Psoas muscle (tissue), 8 donors: ENCODE results near the gene METTL1. TPM values are rescaled to one million over a fixed set of nuclear protein-coding genes. Genes with fewer than 3 reads are reported as not detected.

ENCODE experiments used
- ATAC-seq, 4 donors: fragments of 200-7000 bp; cut with Tn5 transposase; one replicate each; pipeline ENCODE4 v1.9.1; 2020; ENCODE audit warnings: moderate library complexity in 3 of 4, mild to moderate bottlenecking in 2 of 4
- DNase-seq, 2 donors: peaks; one replicate each; pipeline ENCODE4 v3.0.0-alpha.2; 2020
- H3K27ac ChIP-seq: fragments of 200-600 bp; one replicate; pipeline ENCODE4 v1.8.0; 2022
- H3K27me3 ChIP-seq, 3 donors: fragments of 200-600 bp in 1 of 3; one replicate each; pipeline versions ENCODE4 v1.6.1 to v1.8.0; 2013 to 2022; ENCODE audit warnings: low read length in 2 of 3, mild to moderate bottlenecking in 2 of 3, moderate library complexity in 1 of 3; ENCODE audit not compliant: insufficient read depth in 3 of 3
- H3K36me3 ChIP-seq, 2 donors: fragments of 200-600 bp in 1 of 2; one replicate each; pipeline versions ENCODE4 v1.6.1 to v1.8.0; 2013 to 2022; ENCODE audit warnings: low read depth in 1 of 2, mild to moderate bottlenecking in 1 of 2, moderate library complexity in 1 of 2; ENCODE audit not compliant: insufficient read depth in 1 of 2
- H3K4me1 ChIP-seq: fragments of 200-600 bp; one replicate; pipeline ENCODE4 v1.8.0; 2022
- H3K4me3 ChIP-seq: fragments of 200-600 bp; one replicate; pipeline ENCODE4 v1.8.0; 2022; ENCODE audit warnings: mild to moderate bottlenecking
- H3K9me3 ChIP-seq: fragments of 200-600 bp; one replicate; pipeline ENCODE4 v1.8.0; 2022
- whole genome bisulfite sequencing, 3 donors: extraction: QIAGEN DNeasy Blood & Tissue Kit; methylation state at CpG; one replicate each; pipeline versions ENCODE4 v1.1.6 to v1.1.7; 2013; 5-methylcytosine and 5-hydroxymethylcytosine counted together
- intact Hi-C, 2 donors: fragments of 100-400 bp; cut with DNase I; formaldehyde crosslinking; loops; one replicate each; pipeline versions ENCODE4 v1.11.0 to v1.14.2; 2022
- polyA plus RNA-seq, 3 donors: library from polyadenylated mRNA; stranded (reverse); fragments of 200-250 nt; gene quantifications; one replicate each; pipeline ENCODE4 v1.2.3, GENCODE V29; 2013
- total RNA-seq, 4 donors: library from RNA; stranded (reverse); fragmentation: NEBNext Ultra II Directional in 2 of 4; extraction: Animal tissue kit (Norgen Biotek cat#: 25700) in 2 of 4; gene quantifications; one replicate each; pipeline versions ENCODE4 v1.2.1 to v1.2.4, GENCODE V29; 2021 to 2023
- TF ChIP-seq, protein P1 (sequence below): fragments of 200-600 bp; IDR thresholded peaks from one replicate; pipeline ENCODE4 v1.8.0; 2022; ENCODE audit warnings: antibody characterized with exemption
- donor health status: healthy with polysubstance abuse.
- donor health status: DM: no; HTN: no; CAD: no; lungs with moderate emphysema.
- donor health status: Bipolar disorder and iron deficiency.
- donor health status: healthy.
- donor health status: DM: yes; HTN: yes; CAD: no.
- donor health status: DM: no; HTN: no; CAD: no.
- donor health status: DM: no; HTN: no; CAD: no.
- donor health status: DM: yes; HTN: yes; CAD: no.

The METTL1 gene
- total and polyA plus RNA-seq, 7 donors: 18.8 to 80.9 (median 26.3) TPM

GRCh38 chr12:57816001-57816854 lies 44.3 kb upstream of the METTL1 start:
- DNase-seq: no peak
- peaks cover 24% of the 10 kb centered on the region for H3K4me1 ChIP-seq
- WGBS, 3 donors: 41 to 58% (median 44%) methylated on average over 3 of the region's 3 CpGs

GRCh38 chr12:57815177-57816000 lies 43.5 kb upstream of the METTL1 start:
- Histone ChIP-seq H3K9me3 (no peaks in the 10 kb centered on the region), H3K27ac (peak overlapping the region; percentile 38), H3K36me3 (peaks cover 0 to 58% of the 10 kb centered on the region in 2 donors), H3K27me3 (no peaks in the 10 kb centered on the region), H3K4me3 (no peak overlapping the region), H3K4me1 (peaks cover 24% of the 10 kb centered on the region)
- WGBS, 3 donors: 68 to 80% (median 68%) methylated on average over 13 of the region's 13 CpGs
- ATAC-seq (peak in 2 of 4 donors; percentile 5 to 11), DNase-seq (no peak)
- intact Hi-C loops: no loop called here
- TF ChIP-seq, protein P1, sequence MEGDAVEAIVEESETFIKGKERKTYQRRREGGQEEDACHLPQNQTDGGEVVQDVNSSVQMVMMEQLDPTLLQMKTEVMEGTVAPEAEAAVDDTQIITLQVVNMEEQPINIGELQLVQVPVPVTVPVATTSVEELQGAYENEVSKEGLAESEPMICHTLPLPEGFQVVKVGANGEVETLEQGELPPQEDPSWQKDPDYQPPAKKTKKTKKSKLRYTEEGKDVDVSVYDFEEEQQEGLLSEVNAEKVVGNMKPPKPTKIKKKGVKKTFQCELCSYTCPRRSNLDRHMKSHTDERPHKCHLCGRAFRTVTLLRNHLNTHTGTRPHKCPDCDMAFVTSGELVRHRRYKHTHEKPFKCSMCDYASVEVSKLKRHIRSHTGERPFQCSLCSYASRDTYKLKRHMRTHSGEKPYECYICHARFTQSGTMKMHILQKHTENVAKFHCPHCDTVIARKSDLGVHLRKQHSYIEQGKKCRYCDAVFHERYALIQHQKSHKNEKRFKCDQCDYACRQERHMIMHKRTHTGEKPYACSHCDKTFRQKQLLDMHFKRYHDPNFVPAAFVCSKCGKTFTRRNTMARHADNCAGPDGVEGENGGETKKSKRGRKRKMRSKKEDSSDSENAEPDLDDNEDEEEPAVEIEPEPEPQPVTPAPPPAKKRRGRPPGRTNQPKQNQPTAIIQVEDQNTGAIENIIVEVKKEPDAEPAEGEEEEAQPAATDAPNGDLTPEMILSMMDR: no peak

More at GRCh38 chr12:57816001-57816854, 44.3 kb upstream of the METTL1 start:
- no peaks in the 10 kb centered on the region for H3K27me3 ChIP-seq
- TF ChIP-seq, protein P1: no peak
- peak overlapping the region; percentile 54 for H3K27ac ChIP-seq
- peak in 1 of 4 donors; percentile 18 for ATAC-seq
- intact Hi-C loops: no loop called here
- H3K4me3 ChIP-seq: no peak overlapping the region
- no peaks in the 10 kb centered on the region for H3K9me3 ChIP-seq
- peaks cover 0 to 58% of the 10 kb centered on the region in 2 donors for H3K36me3 ChIP-seq

- 46 to 62% (median 47%) methylated on average over 16 to 17 of the region's 17 CpGs for WGBS, 3 donors
- H3K9me3 ChIP-seq: no peaks in the 10 kb centered on the region
- intact Hi-C loops: no loop called here
- no peak overlapping the region for H3K27ac ChIP-seq
- DNase-seq (peak; percentile 47 to 64), ATAC-seq (peak; percentile 31 to 67 (median 58))
- H3K36me3 ChIP-seq: peaks cover 0 to 58% of the 10 kb centered on the region in 2 donors
- peaks cover 24% of the 10 kb centered on the region for H3K4me1 ChIP-seq
- TF ChIP-seq, protein P1: no peak
- no peaks in the 10 kb centered on the region for H3K27me3 ChIP-seq
- no peak overlapping the region for H3K4me3 ChIP-seq
Measured at GRCh38 chr12:57813971-57814772, 42.3 kb upstream of the METTL1 start.

DNA sequence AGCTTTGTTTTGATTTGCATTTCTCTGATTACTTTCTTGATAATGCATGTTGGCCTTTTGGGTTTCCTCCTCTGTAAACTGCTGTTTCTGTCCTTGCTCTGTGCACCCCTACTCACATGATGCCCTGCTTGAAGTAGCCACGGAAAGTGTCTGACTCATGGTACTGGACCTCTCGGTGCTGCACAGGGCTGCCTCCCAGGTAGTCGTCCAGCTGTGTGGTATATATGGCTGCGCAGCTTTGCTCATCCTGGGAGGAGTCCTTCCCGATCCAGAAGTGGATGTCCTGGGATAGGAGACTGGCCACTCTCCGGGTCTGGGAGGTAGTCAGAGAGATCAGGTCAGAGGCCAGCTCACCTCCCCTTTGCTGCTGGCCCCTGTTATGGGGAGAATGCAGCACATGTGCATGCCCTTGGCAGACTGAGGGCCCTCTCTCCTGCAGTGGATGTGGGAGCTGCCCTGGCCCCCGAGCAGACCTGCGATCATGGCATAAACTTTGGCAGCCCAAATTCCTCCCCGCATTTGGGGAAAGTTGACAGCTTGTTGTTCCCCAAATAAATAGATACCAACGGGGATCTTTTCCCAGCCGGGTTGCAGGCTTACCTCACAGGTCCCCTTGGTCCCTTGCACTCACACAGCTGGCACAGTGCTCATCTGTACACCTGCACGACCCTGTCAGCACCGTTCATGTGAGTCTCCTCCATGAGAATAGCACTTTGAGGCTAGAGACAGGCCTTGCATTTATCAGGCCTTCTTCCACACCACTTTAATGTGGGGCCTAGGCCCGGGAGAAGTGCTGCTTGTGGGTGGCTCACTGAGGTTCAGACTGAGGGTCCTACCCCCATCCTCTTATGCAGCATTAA lies 41.4 kb upstream of the METTL1 start:
- WGBS, 3 donors: 77 to 82% (median 78%) methylated on average over 14 of the region's 14 CpGs
- Histone ChIP-seq H3K4me1 (peaks cover 24% of the 10 kb centered on the region), H3K9me3 (no peaks in the 10 kb centered on the region), H3K27me3 (no peaks in the 10 kb centered on the region), H3K4me3 (no peak overlapping the region), H3K36me3 (peaks cover 0 to 58% of the 10 kb centered on the region in 2 donors), H3K27ac (no peak overlapping the region)
- DNase-seq (no peak), ATAC-seq (no peak)
- TF ChIP-seq, protein P1: no peak
- intact Hi-C loops: no loop called here
